ENCODE results near the gene BMPER. TPM values are rescaled to one million over a fixed set of nuclear protein-coding genes. Genes with fewer than 3 reads are reported as not detected.

BMPER gene
- total and polyA plus RNA-seq, 2 experiments from 2014 or later = 4.5 to 6.3 TPM

DNA sequence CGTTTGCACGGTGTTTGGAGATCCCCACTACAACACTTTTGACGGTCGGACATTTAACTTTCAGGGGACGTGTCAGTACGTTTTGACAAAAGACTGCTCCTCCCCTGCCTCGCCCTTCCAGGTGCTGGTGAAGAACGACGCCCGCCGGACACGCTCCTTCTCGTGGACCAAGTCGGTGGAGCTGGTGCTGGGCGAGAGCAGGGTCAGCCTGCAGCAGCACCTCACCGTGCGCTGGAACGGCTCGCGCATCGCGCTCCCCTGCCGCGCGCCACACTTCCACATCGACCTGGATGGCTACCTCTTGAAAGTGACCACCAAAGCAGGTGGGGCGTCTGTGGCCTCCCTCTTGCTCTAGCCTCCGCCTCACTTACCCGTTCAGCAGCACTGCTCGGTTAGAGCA is 173.5 kb downstream of the BMPER start:
- Histone ChIP-seq H3K4me2 (no peak overlapping the region), H3K9me3 (ENCODE audit: low read depth) (no peaks in the 10 kb centered on the region), H3K9me2 (replicated peaks; ENCODE audit: insufficient read depth) (no peaks in the 10 kb centered on the region), H2AFZ (no peak overlapping the region), H3K36me3 (replicated peaks; ENCODE audit: insufficient read depth, low read depth) (no peaks in the 10 kb centered on the region), H3K4me3 (no peak overlapping the region), H3K79me2 (no peaks in the 10 kb centered on the region), H3K27me3 (no peaks in the 10 kb centered on the region), H3K4me1 (ENCODE audit: insufficient read depth) (no peaks in the 10 kb centered on the region), H4K20me1 (ENCODE audit: insufficient read depth, poor library complexity, severe bottlenecking) (no peaks in the 10 kb centered on the region), H3K27ac (no peak overlapping the region)
- TF ChIP-seq EZH2phosphoT487 (IDR thresholded peaks at IDR 0.05; ENCODE audit: low read depth, severe bottlenecking, unreplicated experiment) (no peak), EZH2 (IDR thresholded peaks at IDR 0.05; ENCODE audit: borderline replicate concordance) (no peak)
- TF ChIP-seq, protein P1, sequence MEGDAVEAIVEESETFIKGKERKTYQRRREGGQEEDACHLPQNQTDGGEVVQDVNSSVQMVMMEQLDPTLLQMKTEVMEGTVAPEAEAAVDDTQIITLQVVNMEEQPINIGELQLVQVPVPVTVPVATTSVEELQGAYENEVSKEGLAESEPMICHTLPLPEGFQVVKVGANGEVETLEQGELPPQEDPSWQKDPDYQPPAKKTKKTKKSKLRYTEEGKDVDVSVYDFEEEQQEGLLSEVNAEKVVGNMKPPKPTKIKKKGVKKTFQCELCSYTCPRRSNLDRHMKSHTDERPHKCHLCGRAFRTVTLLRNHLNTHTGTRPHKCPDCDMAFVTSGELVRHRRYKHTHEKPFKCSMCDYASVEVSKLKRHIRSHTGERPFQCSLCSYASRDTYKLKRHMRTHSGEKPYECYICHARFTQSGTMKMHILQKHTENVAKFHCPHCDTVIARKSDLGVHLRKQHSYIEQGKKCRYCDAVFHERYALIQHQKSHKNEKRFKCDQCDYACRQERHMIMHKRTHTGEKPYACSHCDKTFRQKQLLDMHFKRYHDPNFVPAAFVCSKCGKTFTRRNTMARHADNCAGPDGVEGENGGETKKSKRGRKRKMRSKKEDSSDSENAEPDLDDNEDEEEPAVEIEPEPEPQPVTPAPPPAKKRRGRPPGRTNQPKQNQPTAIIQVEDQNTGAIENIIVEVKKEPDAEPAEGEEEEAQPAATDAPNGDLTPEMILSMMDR (IDR thresholded peaks at IDR 0.05; ENCODE audit: poor library complexity) = no peak
- DNase-seq (ENCODE audit: low spot score) = no peak
- 97% methylated on average over 30 of the region's 30 CpGs for WGBS (ENCODE audit: low lambda C conversion rate, missing lambda C conversion rate)

DNA sequence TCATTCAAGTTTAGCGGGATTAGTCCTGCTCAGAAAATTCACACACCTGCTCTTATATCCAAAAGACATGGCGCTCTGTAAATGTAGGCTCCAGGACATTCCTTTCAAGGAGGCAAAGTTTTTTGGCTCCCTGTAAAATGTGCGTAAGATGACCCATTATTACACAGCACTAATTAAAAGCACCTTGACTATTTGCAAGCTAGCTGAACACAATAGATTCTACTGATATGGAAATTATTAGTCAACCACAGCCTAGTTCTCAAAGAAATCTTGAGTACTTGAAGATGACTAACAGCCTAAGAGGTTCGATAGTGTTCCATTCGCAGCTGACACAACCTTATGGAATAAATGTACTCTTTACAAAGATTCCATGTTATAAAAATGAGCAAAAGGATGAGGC is 175.2 kb downstream of the BMPER start:
- Histone ChIP-seq H3K4me1 (ENCODE audit: insufficient read depth) (no peaks in the 10 kb centered on the region), H3K36me3 (replicated peaks; ENCODE audit: insufficient read depth, low read depth) (no peaks in the 10 kb centered on the region), H3K9me2 (replicated peaks; ENCODE audit: insufficient read depth) (no peaks in the 10 kb centered on the region), H3K27me3 (no peaks in the 10 kb centered on the region), H4K20me1 (ENCODE audit: insufficient read depth, poor library complexity, severe bottlenecking) (no peaks in the 10 kb centered on the region), H3K4me2 (no peak overlapping the region), H3K9me3 (ENCODE audit: low read depth) (no peaks in the 10 kb centered on the region), H3K79me2 (no peaks in the 10 kb centered on the region), H2AFZ (no peak overlapping the region), H3K27ac (no peak overlapping the region), H3K4me3 (no peak overlapping the region)
- no peak for DNase-seq (ENCODE audit: low spot score)
- WGBS (ENCODE audit: low lambda C conversion rate, missing lambda C conversion rate) = 81% methylated on average over 5 of the region's 5 CpGs
- TF ChIP-seq, protein P1 (IDR thresholded peaks at IDR 0.05; ENCODE audit: poor library complexity) = no peak

DNA sequence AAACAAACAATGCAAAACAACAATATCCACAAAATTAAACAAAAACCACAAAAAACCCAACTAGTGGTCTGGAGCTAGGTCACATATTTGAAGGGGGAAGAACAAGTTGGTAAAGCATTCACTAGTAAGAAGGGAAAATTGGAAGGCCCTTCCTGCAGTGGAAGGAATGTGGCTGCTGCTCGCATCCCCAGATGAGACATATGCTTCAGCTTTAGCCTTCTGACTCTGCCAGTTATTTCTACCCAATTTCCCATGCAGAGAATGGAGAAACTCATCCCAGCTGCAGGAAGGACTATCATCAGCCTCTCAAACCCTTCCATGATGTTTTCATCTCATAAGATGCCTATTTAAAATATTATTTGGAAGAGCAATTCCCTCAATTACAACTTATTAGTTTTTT is 176.6 kb downstream of the BMPER start:
- no peaks in the 10 kb centered on the region for H3K79me2 ChIP-seq
- TF ChIP-seq EZH2phosphoT487 (IDR thresholded peaks at IDR 0.05; ENCODE audit: low read depth, severe bottlenecking, unreplicated experiment) (no peak), EZH2 (IDR thresholded peaks at IDR 0.05; ENCODE audit: borderline replicate concordance) (no peak)
- TF ChIP-seq, protein P1 (IDR thresholded peaks at IDR 0.05; ENCODE audit: poor library complexity) = no peak
- H3K4me1 ChIP-seq (ENCODE audit: insufficient read depth) = no peaks in the 10 kb centered on the region
- H3K4me3 ChIP-seq = no peak overlapping the region
- H3K36me3 ChIP-seq (replicated peaks; ENCODE audit: insufficient read depth, low read depth) = no peaks in the 10 kb centered on the region
- H3K4me2 ChIP-seq = no peak overlapping the region
- H3K9me3 ChIP-seq (ENCODE audit: low read depth) = no peaks in the 10 kb centered on the region
- DNase-seq (ENCODE audit: low spot score) = no peak
- H2AFZ ChIP-seq = no peak overlapping the region
- H3K27me3 ChIP-seq = no peaks in the 10 kb centered on the region
- WGBS (ENCODE audit: low lambda C conversion rate, missing lambda C conversion rate) = 92% methylated on average over 1 of the region's 1 CpG
- H3K9me2 ChIP-seq (replicated peaks; ENCODE audit: insufficient read depth) = no peaks in the 10 kb centered on the region
- H3K27ac ChIP-seq = no peak overlapping the region
- no peaks in the 10 kb centered on the region for H4K20me1 ChIP-seq (ENCODE audit: insufficient read depth, poor library complexity, severe bottlenecking)

DNA sequence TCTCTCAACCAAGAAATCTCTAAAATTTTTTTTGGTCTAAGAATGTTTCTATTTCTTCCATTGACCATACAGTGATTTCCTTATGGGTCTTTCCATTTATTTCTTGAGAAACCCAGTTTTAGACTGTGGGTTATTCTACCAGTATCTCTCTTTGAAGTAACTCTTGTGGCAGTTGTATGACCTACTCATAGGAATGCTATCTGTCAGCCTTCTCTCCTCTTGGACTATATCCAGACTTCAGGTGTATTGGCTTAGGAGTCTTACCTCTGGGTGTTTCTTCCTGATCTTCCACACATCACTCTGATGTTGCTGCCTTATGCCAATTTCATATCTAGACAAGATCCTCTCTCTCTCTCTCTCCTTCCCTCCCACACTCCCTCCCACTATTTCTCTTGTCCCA is 178.1 kb downstream of the BMPER start:
- Histone ChIP-seq H3K79me2 (no peaks in the 10 kb centered on the region), H3K9me3 (ENCODE audit: low read depth) (no peaks in the 10 kb centered on the region), H3K4me1 (ENCODE audit: insufficient read depth) (no peaks in the 10 kb centered on the region), H3K4me2 (no peak overlapping the region), H3K27ac (no peak overlapping the region), H3K4me3 (no peak overlapping the region), H3K9me2 (replicated peaks; ENCODE audit: insufficient read depth) (no peaks in the 10 kb centered on the region), H2AFZ (no peak overlapping the region), H4K20me1 (ENCODE audit: insufficient read depth, poor library complexity, severe bottlenecking) (no peaks in the 10 kb centered on the region), H3K27me3 (no peaks in the 10 kb centered on the region), H3K36me3 (replicated peaks; ENCODE audit: insufficient read depth, low read depth) (no peaks in the 10 kb centered on the region)
- TF ChIP-seq EZH2 (IDR thresholded peaks at IDR 0.05; ENCODE audit: borderline replicate concordance) (no peak), EZH2phosphoT487 (IDR thresholded peaks at IDR 0.05; ENCODE audit: low read depth, severe bottlenecking, unreplicated experiment) (no peak)
- TF ChIP-seq, protein P1 (IDR thresholded peaks at IDR 0.05; ENCODE audit: poor library complexity) = no peak
- no peak for DNase-seq (ENCODE audit: low spot score)
